Cardiac fibroblast (primary cell): ENCODE results near the gene MAML2.

Experiments used
- DNase-seq, 2 donors: peaks; one replicate each; pipeline versions ENCODE4 v3.0.0 to v3.0.0-alpha.2; 2010; ENCODE audit warnings: low read depth in 2 of 2
- H3K4me3 ChIP-seq, 2 donors: replicated peaks in 1 of 2; 1 replicate in 1 of 2; 2 replicates in 1 of 2; pipeline ENCODE4 v1.5.1; 2011; ENCODE audit warnings: low read depth in 2 of 2, low read length in 2 of 2, mild to moderate bottlenecking in 2 of 2, moderate library complexity in 1 of 2
- CTCF ChIP-seq: IDR thresholded peaks from one replicate; pipeline ENCODE4 v1.5.1; 2011; ENCODE audit warnings: low read depth, mild to moderate bottlenecking, low read length, inconsistent platforms

MAML2 gene

GRCh38 chr11:96238563-96239135, 104.3 kb downstream of the MAML2 start:
- H3K4me3 ChIP-seq: no peak overlapping the region
- TF ChIP-seq CTCF: no peak
- no peak for DNase-seq

- H3K4me3 ChIP-seq: no peak overlapping the region
- no peak for DNase-seq
- TF ChIP-seq CTCF: no peak
Observed at GRCh38 chr11:96237766-96238266, 105.2 kb downstream of the MAML2 start.

- no peak for DNase-seq
- TF ChIP-seq CTCF: no peak
- no peak overlapping the region for H3K4me3 ChIP-seq
Observed at GRCh38 chr11:96235751-96236150, 107.2 kb downstream of the MAML2 start.

- no peak for DNase-seq
- TF ChIP-seq CTCF: no peak
- no peak overlapping the region for H3K4me3 ChIP-seq
Observed at GRCh38 chr11:96234866-96235441, 108.0 kb downstream of the MAML2 start.

- TF ChIP-seq CTCF: no peak
- H3K4me3 ChIP-seq: no peak overlapping the region
- DNase-seq: no peak
Observed at GRCh38 chr11:96232132-96232531, 110.9 kb downstream of the MAML2 start.

- DNase-seq: no peak
- TF ChIP-seq CTCF: no peak
- no peak overlapping the region for H3K4me3 ChIP-seq
Observed at GRCh38 chr11:96230686-96231085, 112.3 kb downstream of the MAML2 start.
